Measurements from ENCODE around the gene ACY1.

The ACY1 gene

GRCh38 chr3:51974963-51975851 lies 8.1 kb upstream of the ACY1 start, which contains the start of gene ABHD14A:
Gene ABHD14A (plus strand): TSS chr3:51975064. CDS start chr3:51975136, 72 bp downstream.
- DNase-seq (ENCODE audit: low read depth), result no peak
- TF ChIP-seq, protein P1, sequence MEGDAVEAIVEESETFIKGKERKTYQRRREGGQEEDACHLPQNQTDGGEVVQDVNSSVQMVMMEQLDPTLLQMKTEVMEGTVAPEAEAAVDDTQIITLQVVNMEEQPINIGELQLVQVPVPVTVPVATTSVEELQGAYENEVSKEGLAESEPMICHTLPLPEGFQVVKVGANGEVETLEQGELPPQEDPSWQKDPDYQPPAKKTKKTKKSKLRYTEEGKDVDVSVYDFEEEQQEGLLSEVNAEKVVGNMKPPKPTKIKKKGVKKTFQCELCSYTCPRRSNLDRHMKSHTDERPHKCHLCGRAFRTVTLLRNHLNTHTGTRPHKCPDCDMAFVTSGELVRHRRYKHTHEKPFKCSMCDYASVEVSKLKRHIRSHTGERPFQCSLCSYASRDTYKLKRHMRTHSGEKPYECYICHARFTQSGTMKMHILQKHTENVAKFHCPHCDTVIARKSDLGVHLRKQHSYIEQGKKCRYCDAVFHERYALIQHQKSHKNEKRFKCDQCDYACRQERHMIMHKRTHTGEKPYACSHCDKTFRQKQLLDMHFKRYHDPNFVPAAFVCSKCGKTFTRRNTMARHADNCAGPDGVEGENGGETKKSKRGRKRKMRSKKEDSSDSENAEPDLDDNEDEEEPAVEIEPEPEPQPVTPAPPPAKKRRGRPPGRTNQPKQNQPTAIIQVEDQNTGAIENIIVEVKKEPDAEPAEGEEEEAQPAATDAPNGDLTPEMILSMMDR (IDR thresholded peaks at IDR 0.05; ENCODE audit: control insufficient read depth, insufficient read depth, low read depth, low read length, missing control alignments), result no peak
- H3K4me3 ChIP-seq (ENCODE audit: control insufficient read depth, low read depth, low read length), result peak within 1 kb of the TSS; percentile 93

GRCh38 chr3:51975852-51976549 lies 7.3 kb upstream of the ACY1 start:
- peak; percentile 7 for DNase-seq (ENCODE audit: low read depth)
- H3K4me3 ChIP-seq (ENCODE audit: control insufficient read depth, low read depth, low read length), result peak overlapping the region; percentile 0; the same call in 1 of the 2 replicates
- TF ChIP-seq, protein P1 (IDR thresholded peaks at IDR 0.05; ENCODE audit: control insufficient read depth, insufficient read depth, low read depth, low read length, missing control alignments), result no peak

DNA sequence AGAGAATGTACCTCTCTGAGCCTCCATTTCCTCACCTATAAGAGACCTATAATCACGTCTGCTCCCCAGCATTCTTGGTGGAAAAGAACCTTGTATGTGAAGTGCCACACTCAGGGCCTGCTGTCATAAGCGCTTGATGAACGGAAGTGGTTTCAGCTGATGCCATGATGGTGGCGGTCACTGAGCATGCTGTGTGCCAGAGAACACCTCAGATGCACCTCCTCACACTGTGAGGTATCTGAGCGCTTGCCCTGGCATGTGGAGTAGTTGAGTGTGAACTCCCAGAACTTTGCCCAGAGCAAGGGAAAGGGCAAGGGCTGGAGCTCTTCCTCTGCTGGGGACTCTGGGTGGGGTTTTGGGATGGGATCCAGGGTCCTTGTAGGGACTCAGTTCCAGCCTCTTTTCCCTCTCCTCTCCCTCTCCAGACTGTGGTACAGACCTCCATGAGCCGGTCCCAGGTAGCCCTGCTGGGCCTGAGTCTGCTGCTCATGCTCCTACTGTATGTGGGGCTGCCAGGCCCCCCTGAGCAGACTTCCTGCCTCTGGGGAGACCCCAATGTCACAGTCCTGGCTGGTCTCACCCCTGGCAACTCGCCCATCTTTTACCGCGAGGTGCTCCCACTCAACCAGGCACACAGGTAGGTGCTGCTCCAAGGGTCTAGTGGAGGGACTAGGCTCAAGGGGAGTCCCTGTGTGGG lies 5.7 kb upstream of the ACY1 start:
- DNase-seq (ENCODE audit: low read depth), result no peak
- H3K4me3 ChIP-seq (ENCODE audit: control insufficient read depth, low read depth, low read length), result no peak overlapping the region
- TF ChIP-seq, protein P1 (IDR thresholded peaks at IDR 0.05; ENCODE audit: control insufficient read depth, insufficient read depth, low read depth, low read length, missing control alignments), result no peak

- TF ChIP-seq, protein P1 (IDR thresholded peaks at IDR 0.05; ENCODE audit: control insufficient read depth, insufficient read depth, low read depth, low read length, missing control alignments), result no peak
- H3K4me3 ChIP-seq (ENCODE audit: control insufficient read depth, low read depth, low read length), result no peak overlapping the region
- no peak for DNase-seq (ENCODE audit: low read depth)
Measured at GRCh38 chr3:51978143-51978502, 5.2 kb upstream of the ACY1 start.

DNA sequence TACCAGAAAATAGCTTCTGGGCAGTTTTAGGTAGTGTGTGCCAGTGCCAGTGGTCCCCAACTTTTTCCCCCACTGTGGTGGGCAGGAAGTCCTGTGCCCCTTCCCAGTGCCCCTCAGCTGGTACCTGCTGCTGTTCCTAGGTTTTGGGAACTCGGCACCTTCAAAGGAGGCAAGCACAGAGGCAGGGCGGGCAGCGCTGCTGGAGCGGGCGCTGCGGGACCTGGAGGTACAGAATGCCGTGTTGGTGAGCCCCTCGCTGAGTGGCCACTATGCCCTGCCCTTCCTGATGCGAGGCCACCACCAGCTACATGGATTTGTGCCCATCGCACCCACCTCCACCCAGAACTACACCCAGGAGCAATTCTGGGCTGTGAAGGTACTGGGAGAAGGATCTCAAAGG lies 3.1 kb upstream of the ACY1 start:
- no peak for DNase-seq (ENCODE audit: low read depth)
- H3K4me3 ChIP-seq (ENCODE audit: control insufficient read depth, low read depth, low read length), result no peak overlapping the region
- TF ChIP-seq, protein P1 (IDR thresholded peaks at IDR 0.05; ENCODE audit: control insufficient read depth, insufficient read depth, low read depth, low read length, missing control alignments), result no peak

DNA sequence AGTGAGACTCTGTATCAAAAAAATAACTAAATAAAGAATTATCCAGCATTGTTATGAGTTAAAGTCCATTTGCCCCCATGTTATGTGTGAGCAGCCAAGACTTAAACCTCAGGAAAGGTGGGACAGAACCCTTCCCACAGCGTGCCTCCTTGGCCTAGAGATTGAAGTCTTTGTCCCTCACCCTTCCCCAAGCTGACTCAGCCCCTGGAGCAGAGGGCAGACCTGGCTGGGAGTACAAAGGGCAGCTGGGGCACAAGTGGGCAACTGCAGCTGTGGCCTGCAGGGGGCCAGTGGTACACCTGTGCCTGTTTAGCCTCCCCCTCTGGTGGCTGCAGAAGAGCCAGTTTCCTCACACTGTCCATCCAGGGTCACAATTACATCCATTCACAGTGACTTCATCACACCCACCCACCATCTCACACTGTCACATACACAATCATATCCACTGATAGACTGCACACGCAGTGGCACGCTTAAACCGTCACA lies 940 bp upstream of the ACY1 start:
- peak overlapping the region; percentile 69 for H3K4me3 ChIP-seq (ENCODE audit: control insufficient read depth, low read depth, low read length)
- TF ChIP-seq, protein P1 (IDR thresholded peaks at IDR 0.05; ENCODE audit: control insufficient read depth, insufficient read depth, low read depth, low read length, missing control alignments), result peak; percentile 50
- DNase-seq (ENCODE audit: low read depth), result no peak
